ENCODE measurements around the gene B3GNT3. TPM values are rescaled to one million over a fixed set of nuclear protein-coding genes. Genes with fewer than 3 reads are reported as not detected.

Gene B3GNT3
- total RNA-seq, 1 experiment from 2014 or later = 39.5 TPM

DNA sequence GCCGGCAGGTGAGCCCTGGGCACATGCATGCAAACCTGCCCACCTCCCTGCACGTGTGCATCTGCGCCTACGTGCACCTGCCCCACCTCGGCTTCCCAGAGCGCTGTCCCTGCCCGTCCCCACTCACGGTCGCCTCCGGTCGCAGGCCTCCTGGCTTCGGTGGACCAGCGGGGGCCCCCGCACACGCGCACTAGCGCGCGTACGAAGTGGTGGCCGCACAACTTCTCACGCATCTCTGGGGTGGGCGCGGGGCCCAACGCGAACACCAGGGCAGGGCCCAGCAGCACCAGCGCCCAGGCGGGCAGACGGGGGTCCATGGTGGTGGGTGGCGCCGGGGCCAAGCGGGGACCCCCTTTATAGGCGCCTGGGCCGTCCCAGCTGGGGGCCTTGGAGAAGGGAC is 26.3 kb downstream of the B3GNT3 start, which contains the start of gene INSL3:
Gene INSL3, minus strand, starts transcription at position 330 of the 400 bp plus-strand sequence. Its CDS starts 13 bp downstream, at position 317.
- CTCF ChIA-PET = no interaction called here
- no TSS peak for BruUV-seq (replicated peaks)
- POLR2A ChIA-PET (ENCODE audit: unreplicated experiment) = no interaction called here

DNA sequence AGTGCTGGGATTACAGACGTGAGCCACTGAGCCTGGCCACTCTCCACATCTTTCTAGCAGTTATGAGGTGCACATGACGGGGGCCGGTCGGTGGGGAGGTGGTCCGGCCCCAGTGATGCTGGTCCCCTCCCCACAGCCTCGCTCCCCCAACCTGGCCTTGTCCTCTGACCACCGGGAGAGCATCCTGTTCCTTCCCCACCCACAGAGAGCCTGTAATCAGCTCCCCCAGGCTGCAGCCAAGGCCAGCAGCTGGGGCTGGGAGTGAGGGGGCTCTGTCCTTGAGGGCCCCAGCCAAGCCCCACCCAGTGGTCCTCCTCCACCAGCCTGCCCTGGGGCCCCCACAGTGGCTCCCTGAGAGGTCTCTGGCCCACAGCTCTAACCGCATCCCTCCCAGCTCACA is 29.4 kb downstream of the B3GNT3 start:
- TF ChIP-seq EZH2phosphoT487 (IDR thresholded peaks at IDR 0.05; ENCODE audit: borderline replicate concordance, low read length) (no peak), EZH2 (IDR thresholded peaks at IDR 0.05; ENCODE audit: low read length, unreplicated experiment) (no peak)
- TF ChIP-seq, protein P1, sequence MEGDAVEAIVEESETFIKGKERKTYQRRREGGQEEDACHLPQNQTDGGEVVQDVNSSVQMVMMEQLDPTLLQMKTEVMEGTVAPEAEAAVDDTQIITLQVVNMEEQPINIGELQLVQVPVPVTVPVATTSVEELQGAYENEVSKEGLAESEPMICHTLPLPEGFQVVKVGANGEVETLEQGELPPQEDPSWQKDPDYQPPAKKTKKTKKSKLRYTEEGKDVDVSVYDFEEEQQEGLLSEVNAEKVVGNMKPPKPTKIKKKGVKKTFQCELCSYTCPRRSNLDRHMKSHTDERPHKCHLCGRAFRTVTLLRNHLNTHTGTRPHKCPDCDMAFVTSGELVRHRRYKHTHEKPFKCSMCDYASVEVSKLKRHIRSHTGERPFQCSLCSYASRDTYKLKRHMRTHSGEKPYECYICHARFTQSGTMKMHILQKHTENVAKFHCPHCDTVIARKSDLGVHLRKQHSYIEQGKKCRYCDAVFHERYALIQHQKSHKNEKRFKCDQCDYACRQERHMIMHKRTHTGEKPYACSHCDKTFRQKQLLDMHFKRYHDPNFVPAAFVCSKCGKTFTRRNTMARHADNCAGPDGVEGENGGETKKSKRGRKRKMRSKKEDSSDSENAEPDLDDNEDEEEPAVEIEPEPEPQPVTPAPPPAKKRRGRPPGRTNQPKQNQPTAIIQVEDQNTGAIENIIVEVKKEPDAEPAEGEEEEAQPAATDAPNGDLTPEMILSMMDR (conservative IDR thresholded peaks at IDR 0.05; ENCODE audit: low read depth, low read length) = no peak
- no peak overlapping the region for H3K4me3 ChIP-seq (ENCODE audit: low read length)

More for the DNA sequence above, 26.3 kb downstream of the B3GNT3 start, which contains the start of gene INSL3:
- Histone ChIP-seq H3K9me3 (ENCODE audit: low read length) (no peaks in the 10 kb centered on the region), H3K4me2 (ENCODE audit: low read length) (no peak within 1 kb of the TSS), H3F3A (ENCODE audit: low read length, unreplicated experiment) (no peaks in the 10 kb centered on the region), H3K4me1 (ENCODE audit: insufficient read depth, low read length) (no peaks in the 10 kb centered on the region), H3K27me3 (ENCODE audit: low read length) (no peaks in the 10 kb centered on the region), H3K9me2 (replicated peaks; ENCODE audit: low read length) (no peaks in the 10 kb centered on the region), H2AFZ (ENCODE audit: low read length) (no peak within 1 kb of the TSS), H3K36me3 (ENCODE audit: low read depth, low read length) (no peaks in the 10 kb centered on the region), H3K27ac (ENCODE audit: low read length) (no peak within 1 kb of the TSS), H3K4me3 (ENCODE audit: low read length) (no peak within 1 kb of the TSS), H3K9ac (ENCODE audit: low read length) (no peak within 1 kb of the TSS), H3K79me2 (ENCODE audit: low read length) (no peaks in the 10 kb centered on the region), H4K20me1 (ENCODE audit: low read length) (no peaks in the 10 kb centered on the region)
- intact Hi-C loops (cut with micrococcal nuclease) = no loop called here
- no peak for TF ChIP-seq EZH2 (IDR thresholded peaks at IDR 0.05; ENCODE audit: low read length, unreplicated experiment)
- no peak for TF ChIP-seq EZH2phosphoT487 (IDR thresholded peaks at IDR 0.05; ENCODE audit: borderline replicate concordance, low read length)
- TF ChIP-seq, protein P1 (conservative IDR thresholded peaks at IDR 0.05; ENCODE audit: low read depth, low read length) = no peak
- no peak for ATAC-seq
- no peak for DNase-seq

DNA sequence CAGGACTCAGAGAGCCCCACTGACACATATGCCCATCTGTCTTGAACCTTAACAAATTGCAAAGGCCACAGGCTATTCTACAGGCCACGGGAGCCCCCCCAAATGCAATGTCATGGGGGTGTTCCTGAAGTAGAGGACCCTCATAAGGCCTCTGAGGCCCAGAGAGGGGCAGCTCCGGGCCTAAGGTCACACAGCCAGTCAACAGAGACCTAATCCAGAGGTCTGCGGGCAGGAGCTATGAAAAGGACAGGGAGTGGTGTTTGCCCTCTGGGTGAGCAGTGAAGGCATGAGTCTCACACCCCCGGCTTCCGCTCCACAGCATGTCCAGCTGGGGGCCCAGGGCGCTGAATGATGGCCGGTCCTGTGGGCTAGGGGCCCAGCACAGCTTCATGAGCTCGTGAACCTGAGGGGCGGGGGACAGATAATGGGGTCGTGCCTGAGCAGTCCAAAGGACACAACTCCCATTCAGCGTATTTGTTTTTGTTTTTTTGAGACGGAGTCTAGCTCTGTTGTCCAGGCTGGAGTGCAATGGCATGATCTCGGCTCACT is 31.6 kb downstream of the B3GNT3 start:
- intact Hi-C loops (cut with micrococcal nuclease) = no loop called here
- Histone ChIP-seq H3K27me3 (ENCODE audit: low read length) (no peaks in the 10 kb centered on the region), H3K9me2 (replicated peaks; ENCODE audit: low read length) (no peaks in the 10 kb centered on the region), H4K20me1 (ENCODE audit: low read length) (no peaks in the 10 kb centered on the region), H3K9ac (ENCODE audit: low read length) (no peak overlapping the region), H3K4me3 (ENCODE audit: low read length) (no peak overlapping the region), H3K27ac (ENCODE audit: low read length) (no peak overlapping the region), H2AFZ (ENCODE audit: low read length) (no peak overlapping the region), H3K4me2 (ENCODE audit: low read length) (no peak overlapping the region), H3K9me3 (ENCODE audit: low read length) (no peaks in the 10 kb centered on the region), H3F3A (ENCODE audit: low read length, unreplicated experiment) (no peaks in the 10 kb centered on the region), H3K4me1 (ENCODE audit: insufficient read depth, low read length) (peaks cover 10% of the 10 kb centered on the region; the same call in 1 of the 2 replicates), H3K36me3 (ENCODE audit: low read depth, low read length) (no peaks in the 10 kb centered on the region), H3K79me2 (ENCODE audit: low read length) (no peaks in the 10 kb centered on the region)
- ChIA-PET POLR2A (ENCODE audit: unreplicated experiment) (no interaction called here), CTCF (no interaction called here)
- no peak for DNase-seq
- no peak for ATAC-seq
- BruUV-seq (replicated peaks) = no TSS peak
- TF ChIP-seq, protein P1 (conservative IDR thresholded peaks at IDR 0.05; ENCODE audit: low read depth, low read length) = no peak
- TF ChIP-seq EZH2phosphoT487 (IDR thresholded peaks at IDR 0.05; ENCODE audit: borderline replicate concordance, low read length) (no peak), EZH2 (IDR thresholded peaks at IDR 0.05; ENCODE audit: low read length, unreplicated experiment) (no peak)

More for the DNA sequence above, 29.4 kb downstream of the B3GNT3 start:
- no peak overlapping the region for H2AFZ ChIP-seq (ENCODE audit: low read length)
- intact Hi-C loops (cut with micrococcal nuclease) = no loop called here
- no peaks in the 10 kb centered on the region for H3F3A ChIP-seq (ENCODE audit: low read length, unreplicated experiment)
- H3K9me2 ChIP-seq (replicated peaks; ENCODE audit: low read length) = no peaks in the 10 kb centered on the region
- no peaks in the 10 kb centered on the region for H4K20me1 ChIP-seq (ENCODE audit: low read length)
- ChIA-PET CTCF (no interaction called here), POLR2A (ENCODE audit: unreplicated experiment) (no interaction called here)
- ATAC-seq (no peak), DNase-seq (no peak)
- H3K79me2 ChIP-seq (ENCODE audit: low read length) = no peaks in the 10 kb centered on the region
- H3K4me2 ChIP-seq (ENCODE audit: low read length) = no peak overlapping the region
- BruUV-seq (replicated peaks) = no TSS peak
- no peak overlapping the region for H3K9ac ChIP-seq (ENCODE audit: low read length)
- H3K9me3 ChIP-seq (ENCODE audit: low read length) = no peaks in the 10 kb centered on the region
- H3K36me3 ChIP-seq (ENCODE audit: low read depth, low read length) = no peaks in the 10 kb centered on the region
- H3K27me3 ChIP-seq (ENCODE audit: low read length) = no peaks in the 10 kb centered on the region
- H3K4me1 ChIP-seq (ENCODE audit: insufficient read depth, low read length) = no peaks in the 10 kb centered on the region
- H3K27ac ChIP-seq (ENCODE audit: low read length) = no peak overlapping the region
